ENCODE data around the gene CYB561D1.

CYB561D1 gene

DNA sequence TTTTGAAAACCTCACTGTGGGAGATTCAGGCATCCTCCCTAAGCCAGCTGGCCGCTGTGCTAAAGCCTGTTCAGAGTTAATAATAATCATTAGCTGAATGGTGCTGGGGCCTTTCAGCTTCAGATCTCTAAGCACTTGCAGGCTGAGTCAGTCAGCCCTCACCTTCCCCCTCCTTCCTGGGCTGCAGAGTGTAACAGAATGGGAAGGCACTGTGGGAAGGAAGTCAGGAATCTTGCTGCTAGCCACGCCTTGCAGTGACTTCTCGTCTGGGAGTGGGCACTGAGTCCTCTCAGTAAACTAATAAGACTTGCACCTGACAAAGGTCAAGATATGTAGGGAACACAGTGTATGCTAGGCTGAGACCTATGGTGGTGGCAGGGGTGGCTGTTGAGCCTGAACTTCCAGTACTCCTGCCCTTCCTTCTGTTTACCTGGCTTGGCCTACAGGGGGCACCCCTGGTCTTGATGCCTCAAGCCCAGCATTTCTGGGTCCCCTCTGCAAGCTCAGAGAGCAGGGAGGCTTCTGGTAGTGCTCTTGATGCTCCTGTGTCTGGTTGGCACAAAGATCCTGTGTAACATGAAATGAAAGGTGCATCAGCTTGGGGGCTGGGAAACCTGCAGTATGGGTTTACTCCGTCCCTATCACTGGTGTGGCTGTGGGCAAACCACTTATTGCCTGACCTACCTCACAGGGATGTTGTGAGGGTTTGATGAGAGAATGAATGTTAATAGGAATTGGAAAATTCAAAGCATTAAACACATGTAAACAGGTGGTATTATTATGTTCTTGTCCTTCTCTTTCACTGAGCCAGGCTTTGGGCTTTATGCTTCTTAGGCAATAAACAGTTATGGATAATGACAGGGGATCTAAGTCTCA, 6.0 kb downstream of the CYB561D1 start:
- peak in 1 of 2 donors; percentile 33 for DNase-seq (ENCODE audit: low read depth in 1 of 2, low spot score in 1 of 2)

DNA sequence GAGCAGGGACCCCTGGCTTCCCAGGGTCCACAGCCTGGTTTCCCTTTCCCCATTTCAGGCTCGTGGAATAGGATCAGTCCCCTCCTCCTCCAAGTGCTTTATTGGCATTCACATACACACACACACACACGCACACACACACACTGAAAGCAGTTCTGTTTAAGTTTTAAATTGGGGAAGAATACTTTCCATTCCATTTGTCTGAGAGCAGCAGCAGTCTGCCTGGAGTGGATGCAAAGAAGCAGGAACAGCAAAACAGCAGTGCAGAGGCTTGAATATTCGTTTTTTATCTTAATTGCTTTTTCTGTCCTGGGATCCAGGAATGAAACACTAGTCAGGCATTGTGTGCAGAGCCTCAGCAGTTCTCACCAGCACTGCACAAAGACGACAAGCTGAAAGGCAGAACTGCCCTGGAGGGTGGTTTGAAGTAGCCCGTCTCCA, 7.1 kb downstream of the CYB561D1 start:
- no peak for DNase-seq (ENCODE audit: low read depth in 1 of 2, low spot score in 1 of 2)

DNA sequence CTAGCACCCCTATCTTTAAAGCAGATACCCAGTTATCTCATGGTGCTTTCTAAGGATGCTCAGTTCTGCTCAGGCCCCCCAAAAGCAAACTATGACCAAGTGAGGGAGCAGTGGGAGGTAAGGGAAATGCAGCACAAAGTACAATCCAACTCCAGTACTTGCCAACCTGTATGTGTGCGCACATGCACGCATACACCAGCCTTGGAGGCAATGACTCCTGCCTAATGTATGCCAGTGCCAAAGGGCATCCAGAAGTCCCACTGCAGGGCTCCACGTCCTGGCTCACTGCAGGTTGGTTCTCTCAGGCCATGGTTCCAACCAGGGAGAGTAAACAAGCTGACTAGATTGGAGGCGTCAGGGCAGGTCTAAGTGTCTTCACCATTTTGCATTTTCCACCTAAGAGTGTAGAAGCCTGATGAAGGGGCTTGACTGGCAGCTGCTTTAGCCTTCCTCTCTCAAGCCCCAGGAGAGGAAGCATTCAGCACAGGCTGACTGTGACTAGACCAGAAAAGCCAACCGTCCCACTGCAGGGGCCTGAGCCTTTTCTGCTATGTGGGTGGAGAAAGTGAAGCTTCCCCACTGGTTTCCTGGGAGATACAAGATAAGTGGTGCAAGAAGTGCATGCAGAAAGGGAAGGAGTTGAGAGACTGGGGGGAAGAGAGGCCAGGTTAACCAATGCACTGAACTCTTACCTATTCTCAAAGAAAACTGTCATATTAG, 7.9 kb downstream of the CYB561D1 start:
- no peak for DNase-seq (ENCODE audit: low read depth in 1 of 2, low spot score in 1 of 2)

DNA sequence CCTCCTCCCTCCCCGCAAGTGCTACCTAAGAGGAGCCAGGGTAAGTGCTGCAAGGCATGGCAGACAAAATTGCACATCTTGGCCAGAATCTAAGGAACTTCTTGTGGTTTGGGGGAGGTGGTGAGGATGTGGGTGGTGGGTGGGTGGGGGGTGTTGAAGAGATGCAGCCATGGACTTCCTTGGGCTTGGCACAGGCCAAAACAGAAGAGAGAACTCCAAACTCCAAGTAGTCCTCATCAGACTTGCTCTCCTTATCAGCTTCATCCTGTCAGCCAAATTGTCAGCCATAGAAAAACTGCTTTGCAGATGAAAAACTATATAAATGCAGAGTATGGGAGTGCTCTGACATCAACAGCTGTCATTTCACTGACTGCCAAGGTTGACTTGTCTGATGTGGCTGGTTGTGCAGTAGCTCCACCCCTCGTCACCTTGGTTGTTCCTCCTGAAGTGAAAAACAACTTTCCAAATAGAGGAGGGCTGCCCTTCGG, 8.5 kb downstream of the CYB561D1 start:
- DNase-seq (ENCODE audit: low read depth in 1 of 2, low spot score in 1 of 2) = no peak

DNA sequence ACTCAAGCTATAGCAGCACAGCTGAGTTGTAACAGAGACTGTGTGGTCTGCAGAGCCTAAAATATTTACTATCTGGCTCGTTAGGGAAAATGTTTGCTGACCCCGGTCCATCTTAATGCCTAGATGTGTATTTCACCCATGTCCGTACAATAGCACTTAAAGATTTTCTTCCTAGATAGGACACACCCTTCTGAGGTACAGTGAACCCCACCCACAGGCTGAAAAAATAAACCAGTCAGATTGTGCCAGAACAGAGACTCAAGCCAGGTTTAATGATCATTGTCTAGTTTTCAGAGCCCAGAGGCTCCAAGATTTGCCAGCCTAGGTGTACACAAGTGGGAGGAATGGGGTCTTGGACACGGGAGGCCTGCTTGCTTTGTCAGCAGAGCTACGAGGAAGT, 10.0 kb downstream of the CYB561D1 start:
- no peak for DNase-seq (ENCODE audit: low read depth in 1 of 2, low spot score in 1 of 2)

DNA sequence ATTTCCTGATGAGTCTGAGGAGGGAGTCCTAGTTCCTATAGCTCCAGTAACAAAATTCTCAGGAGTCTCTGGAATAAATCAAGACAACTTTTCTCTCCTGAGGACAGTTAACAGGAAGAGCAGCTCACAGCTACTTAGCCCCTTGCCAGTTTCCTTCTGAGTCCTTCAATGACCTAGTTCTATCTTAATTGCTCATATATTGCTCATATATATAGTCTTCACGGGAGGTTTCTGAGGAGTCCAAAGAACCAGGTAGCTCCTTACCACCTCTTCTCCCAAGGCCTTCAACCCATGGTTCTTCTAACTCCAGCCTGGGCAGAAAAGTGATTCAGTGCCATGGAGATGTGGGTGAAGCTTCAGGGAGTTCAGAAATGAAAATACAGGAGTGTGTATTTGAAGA, 11.1 kb downstream of the CYB561D1 start:
- DNase-seq (ENCODE audit: low read depth in 1 of 2, low spot score in 1 of 2) = no peak

DNA sequence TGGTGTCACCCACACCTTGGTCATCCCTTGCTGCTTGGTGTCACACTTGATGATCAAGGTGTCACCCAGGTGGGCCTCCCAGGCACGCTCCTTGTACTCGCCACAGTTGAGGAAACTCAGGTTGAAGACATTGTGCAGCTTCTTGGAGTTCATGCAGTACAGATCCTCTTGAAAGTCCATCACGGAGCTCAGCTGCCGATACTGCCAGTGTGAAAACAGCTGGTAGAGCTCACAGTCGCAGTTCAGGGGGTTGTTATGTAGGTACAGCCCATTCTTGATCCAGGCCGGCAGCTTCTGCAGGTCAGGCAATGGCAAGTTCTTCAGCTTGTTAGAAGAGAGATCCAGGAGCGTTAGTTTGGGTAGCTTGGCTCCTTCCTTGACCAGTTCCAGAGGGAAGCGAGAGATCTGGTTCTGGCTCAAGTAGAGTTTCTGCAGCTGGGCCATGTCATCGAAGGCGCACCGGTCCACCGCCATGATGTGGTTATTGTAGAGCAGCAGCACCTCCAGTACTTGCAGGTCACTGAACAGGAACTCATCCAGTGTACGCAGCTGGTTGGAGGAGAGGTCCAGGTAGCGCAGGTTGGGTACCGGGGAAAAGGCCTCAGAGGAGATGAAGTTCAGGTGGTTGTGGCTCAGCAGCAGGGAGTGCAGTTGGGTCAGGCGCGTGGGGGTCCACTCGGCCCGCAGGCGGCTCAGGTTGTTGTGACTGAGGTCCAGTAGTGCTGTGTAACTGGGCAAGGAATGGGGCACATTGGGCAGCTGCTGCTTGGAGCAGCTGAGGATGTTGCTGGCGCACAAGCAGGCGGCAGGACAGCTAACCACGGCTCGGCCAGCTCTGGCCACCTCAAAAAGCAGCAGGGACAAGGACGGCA, 14.3 kb downstream of the CYB561D1 start:
- no peak for DNase-seq (ENCODE audit: low read depth in 1 of 2, low spot score in 1 of 2)

DNA sequence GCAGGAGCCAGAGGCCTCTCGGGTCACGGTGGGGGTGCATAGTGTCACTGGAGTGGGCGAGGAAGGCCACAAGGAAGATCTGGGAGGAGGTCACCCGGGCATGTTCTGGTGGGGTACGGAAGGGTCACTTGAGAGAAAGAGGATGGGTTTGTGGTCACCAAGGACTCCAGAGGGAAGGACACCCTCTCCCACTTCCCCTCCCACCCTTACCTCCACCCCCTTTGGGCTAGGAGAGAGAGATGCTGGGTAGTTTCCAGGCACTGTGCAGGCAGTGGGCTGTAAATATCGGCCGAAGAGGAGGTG, 14.9 kb downstream of the CYB561D1 start:
- no peak for DNase-seq (ENCODE audit: low read depth in 1 of 2, low spot score in 1 of 2)

DNA sequence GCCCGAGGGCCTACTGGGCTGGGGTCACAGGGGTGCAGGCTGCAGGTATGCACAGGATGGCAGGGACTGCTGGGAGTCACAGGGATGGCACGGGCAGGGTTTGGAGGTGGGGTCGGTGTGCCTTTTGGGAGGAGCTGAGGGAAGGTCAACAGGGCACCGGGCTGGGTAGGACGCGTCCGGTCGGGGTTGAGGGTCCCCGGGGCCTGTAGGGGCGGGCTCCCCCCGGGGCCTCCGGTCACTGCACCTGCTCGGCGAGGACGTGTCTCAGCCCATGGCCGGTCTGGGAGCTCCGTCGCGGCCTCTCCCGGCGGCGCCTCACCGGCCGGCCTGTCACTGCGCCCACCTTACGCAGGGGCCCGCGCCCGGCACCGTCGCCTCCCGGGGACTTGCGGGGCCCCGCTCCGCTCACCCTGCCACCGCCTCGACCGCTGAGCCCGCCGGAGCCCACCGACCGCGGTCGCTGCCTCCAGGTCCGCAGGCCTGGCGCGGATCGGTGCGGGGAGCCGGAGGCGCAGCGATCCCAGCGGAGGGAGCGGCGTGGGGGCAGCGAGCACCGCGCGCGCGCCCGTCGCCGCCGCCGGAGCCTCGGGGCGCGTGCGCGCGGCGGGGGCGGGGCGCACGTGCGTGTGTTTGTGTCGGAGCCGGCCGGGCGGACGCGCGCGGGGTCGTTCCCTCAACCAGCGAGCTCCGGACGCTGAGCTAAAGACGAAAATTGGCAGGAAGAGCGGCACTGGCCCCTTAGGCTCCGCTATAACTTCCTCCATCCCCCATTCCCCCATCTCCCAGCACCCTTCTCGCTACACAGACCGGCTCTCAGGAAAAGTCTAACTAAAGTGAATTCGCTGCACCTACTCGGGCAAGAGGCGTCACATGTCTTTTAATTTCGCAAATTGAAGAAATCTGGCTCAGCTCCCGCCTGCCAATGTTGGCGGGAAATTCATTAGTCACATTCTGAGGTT, 15.6 kb downstream of the CYB561D1 start, which contains the start of gene AMIGO1:
AMIGO1 (minus strand) TSS at position 552 of the 959 bp plus-strand sequence. CDS start 815 bp downstream, outside the sequence.
- DNase-seq (ENCODE audit: low read depth in 1 of 2, low spot score in 1 of 2) = peak; percentile 48 to 49

DNA sequence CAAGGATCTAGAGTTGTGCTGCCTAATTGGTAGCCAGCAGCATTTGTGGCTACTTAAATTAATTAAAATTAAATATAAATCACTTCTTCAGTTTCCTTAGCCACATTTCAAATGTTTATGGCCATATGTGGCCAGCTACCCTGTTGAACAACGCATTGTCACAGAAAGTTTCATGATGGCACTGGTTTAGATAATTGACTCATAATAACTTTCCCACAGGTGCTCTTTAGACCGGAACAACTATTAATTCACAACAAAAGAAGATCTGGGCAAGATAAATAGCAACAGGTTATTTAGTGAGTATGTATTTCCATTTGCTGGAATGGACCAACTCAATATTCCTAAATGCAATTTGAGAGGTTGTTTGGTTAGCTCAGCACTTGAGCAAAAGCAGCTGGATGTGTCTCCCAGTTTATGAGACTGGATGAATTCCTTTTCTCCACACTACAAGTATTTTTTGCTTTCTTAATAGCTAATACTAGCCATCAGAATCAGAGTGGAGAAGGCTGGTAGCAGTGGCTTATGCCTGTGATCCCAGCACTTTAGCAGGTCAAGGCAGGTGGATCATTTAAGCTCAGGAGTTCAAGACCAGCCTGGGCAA, 19.3 kb downstream of the CYB561D1 start:
- DNase-seq (ENCODE audit: low read depth in 1 of 2, low spot score in 1 of 2) = no peak

DNA sequence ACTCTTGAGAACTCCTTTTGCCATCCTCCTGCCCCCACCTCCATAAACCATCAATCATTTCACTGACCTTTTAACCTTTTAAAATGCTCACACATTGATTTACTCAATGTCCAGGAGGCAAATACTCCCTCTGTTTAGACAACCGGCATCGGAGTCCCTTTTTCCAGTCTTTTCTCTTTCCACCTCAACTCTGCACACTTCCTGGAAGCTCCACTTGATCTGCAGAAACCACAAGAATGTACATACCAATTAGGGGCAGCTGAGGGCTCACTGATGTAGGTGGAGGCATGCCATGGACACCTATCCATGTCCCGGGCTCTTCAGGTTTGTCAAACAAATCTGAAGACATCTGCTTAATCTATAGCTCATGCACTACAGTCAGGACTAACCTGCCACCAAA, 21.0 kb downstream of the CYB561D1 start:
- DNase-seq (ENCODE audit: low read depth in 1 of 2, low spot score in 1 of 2) = no peak

DNA sequence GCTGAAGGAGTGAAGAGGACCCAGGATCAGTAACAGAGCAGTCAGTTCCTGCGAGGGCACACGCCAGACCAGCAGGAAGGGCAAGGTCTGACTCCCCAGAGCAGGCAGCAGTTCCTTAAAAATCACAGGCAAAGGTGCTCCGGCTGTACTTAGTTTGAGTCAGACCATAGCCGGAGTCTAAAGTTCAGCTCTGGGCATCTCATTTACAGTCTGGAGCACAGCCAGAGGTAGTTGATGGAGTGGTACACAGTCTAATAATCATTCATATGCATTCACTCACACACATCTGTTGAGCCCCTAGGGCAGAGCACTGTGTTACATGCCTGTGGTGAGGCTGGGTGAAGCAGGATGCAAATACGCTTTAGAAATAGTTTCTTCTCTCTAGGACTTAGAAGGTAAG, 23.0 kb downstream of the CYB561D1 start:
- DNase-seq (ENCODE audit: low read depth in 1 of 2, low spot score in 1 of 2) = no peak

DNA sequence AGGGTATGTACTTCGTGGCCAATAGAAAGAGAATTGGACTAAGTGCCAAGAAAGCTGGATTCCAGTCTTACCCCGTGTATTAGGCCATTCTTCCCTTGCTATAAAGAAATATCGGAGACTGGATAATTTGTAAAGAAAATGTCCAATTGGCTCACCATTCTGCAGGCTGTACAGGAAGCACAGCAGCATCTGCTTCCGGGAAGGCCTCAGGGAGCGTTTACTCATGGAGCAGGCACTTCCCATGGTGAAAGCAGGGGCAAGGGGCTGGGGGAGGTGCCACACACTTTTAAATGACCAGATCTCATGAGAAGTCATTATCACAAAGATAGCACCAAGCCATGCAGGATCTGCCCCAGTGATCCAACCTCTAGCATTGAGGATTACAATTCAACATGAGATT, 23.4 kb downstream of the CYB561D1 start:
- DNase-seq (ENCODE audit: low read depth in 1 of 2, low spot score in 1 of 2) = no peak

DNA sequence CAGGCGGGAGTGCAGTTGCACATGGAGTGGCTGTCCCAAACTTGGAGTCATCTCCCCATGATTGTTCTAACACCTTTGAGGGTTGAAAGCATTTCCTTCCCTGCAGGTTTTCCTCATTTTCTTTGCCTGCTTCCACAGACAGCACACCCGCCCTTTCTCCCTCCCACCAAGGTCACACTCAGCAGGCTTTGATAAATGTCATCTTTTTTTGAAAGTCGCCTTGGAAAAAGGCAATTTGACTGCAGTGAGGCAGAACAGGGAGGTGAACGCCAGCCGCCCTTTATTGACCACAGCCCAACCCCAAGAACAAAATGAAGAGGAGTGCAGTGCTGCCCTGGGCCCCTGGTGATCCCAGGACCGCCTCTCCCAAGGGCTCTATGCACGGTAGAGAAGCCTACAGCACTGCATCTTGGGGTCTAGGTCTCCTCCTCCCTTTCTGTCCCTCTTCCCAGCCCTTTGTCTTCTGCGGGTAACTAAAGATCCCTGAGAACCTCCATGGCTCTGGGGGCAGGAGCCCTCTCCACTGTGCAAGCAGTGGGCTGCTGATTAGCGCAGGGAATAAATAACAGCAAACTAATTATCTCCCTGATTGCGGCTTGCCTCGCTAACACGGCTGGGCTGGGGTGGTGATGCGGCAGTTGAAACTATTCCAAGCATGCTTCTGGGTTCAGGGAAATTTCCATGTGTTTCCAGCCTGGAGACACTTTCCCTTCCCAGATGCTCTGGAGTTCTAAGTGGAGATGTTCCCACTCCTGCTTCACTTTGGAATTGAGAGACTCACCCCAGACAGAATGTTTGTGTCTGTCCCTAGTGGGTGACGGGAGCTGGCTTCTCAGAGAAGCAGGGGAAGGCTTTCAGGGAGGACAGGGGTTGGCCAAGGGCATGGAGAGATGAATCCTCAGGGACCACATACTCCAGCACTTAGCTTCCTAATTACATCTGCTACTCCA, 27.4 kb downstream of the CYB561D1 start:
- no peak for DNase-seq (ENCODE audit: low read depth in 1 of 2, low spot score in 1 of 2)

DNA sequence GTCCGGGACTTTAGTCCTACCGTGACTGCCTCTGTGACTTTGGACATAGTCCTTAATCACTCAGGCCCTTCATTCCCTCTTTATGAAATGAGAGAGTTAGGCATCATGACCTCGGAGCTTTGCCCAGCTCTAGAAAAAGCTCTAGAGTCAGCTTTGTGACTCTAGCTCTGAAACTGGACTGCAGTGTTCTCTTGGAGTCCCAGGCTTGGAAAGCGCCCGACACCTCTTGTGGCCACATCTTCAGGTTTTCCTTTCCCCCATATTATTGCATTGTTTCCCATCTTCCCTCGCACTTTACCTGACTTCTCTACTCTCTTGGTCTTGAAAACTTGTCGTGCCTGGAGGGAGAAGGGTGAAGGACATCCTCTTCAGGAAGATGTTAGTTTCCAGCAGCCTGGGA, 28.1 kb downstream of the CYB561D1 start:
- no peak for DNase-seq (ENCODE audit: low read depth in 1 of 2, low spot score in 1 of 2)

DNA sequence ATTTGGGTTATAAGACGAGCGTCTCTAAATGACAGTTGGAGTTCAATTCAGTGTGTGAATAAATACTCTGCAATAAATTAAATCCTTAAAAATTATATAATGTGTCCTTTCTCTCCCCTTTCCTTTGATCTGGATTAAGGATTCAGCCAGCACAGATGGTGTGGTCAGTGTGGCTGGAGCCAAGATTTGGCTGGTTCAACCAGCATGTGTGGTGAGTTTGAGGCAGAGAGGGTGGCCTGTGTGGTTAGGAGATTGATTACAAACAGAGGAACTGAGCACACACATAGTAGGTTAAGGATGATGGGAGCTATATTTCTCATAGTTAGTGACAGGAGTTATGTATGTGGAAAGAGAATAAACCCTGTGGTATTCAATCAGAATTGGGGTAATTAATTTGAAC, 29.8 kb downstream of the CYB561D1 start:
- DNase-seq (ENCODE audit: low read depth in 1 of 2, low spot score in 1 of 2) = no peak

DNA sequence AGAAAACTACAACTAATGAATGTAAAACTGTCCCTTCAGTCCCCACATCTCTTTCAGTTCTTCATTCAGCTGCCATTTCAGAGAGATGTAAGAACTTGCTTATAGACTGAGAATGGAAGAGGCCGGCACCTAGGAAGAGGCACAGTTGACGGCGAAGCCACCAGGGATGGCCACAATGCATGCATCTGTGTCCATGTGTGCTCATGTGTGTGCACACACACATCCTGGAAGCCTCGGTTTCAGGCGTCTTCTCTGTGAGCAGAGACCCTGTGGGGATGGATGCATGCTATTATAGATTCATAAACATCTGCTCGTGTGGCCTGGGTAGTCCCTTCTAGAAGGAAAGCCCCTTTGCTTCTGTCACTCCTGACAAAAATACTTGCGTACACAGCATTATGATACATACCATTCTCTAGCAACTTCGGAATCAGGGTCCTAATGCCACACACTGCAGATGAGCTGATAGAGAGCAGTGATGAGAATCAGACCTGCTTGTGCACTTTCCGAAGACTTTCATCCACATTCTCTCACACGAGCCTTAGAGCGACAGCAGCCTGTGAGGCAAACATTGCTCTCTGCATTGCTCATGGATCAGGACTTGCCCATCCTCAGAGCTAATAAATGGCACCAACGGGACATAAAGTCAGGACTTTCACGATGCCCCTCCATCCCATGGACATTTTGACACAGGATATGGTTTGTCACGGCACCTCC, 33.4 kb downstream of the CYB561D1 start:
- no peak for DNase-seq (ENCODE audit: low read depth in 1 of 2, low spot score in 1 of 2)
